ENCODE data around the gene RBFOX1. TPM values are rescaled to one million over a fixed set of nuclear protein-coding genes. Genes with fewer than 3 reads are reported as not detected.

RBFOX1 gene
- total and polyA plus RNA-seq, 10 of the 15 experiments (the other 5 are each of a cell fraction or from before 2014, with no cell fraction given), result 0.87 TPM; not detected in 9

GRCh38 chr16:7400117-7400890 is 67.7 kb downstream of the RBFOX1 start:
- Histone ChIP-seq H3K9ac (ENCODE audit: control insufficient read depth, insufficient read depth, low read length) (no peak overlapping the region), H3K27ac (ENCODE audit: control insufficient read depth, insufficient read depth) (no peak overlapping the region), H3K4me1 (ENCODE audit: control insufficient read depth, insufficient read depth, low read length) (no peaks in the 10 kb centered on the region), H3K4me2 (ENCODE audit: control insufficient read depth, insufficient read depth) (no peak overlapping the region), H2AFZ (ENCODE audit: control insufficient read depth, low read depth, low read length) (no peak overlapping the region), H3K79me2 (ENCODE audit: control insufficient read depth, insufficient read depth, low read length) (no peaks in the 10 kb centered on the region), H3K9me3 (replicated peaks; ENCODE audit: control insufficient read depth, insufficient read depth, low read length) (no peaks in the 10 kb centered on the region; the same call in 2 of the 3 replicates), H4K20me1 (ENCODE audit: control insufficient read depth, insufficient read depth) (no peaks in the 10 kb centered on the region), H3K27me3 (replicated peaks in 1 of 2; ENCODE audit: control insufficient read depth in 2 of 2, insufficient read depth in 2 of 2, low read length in 1 of 2) (no peaks in the 10 kb centered on the region), H3K36me3 (ENCODE audit: control insufficient read depth in 2 of 2, insufficient read depth in 2 of 2, low read length in 1 of 2) (no peaks in the 10 kb centered on the region), H3K4me3 (no peak overlapping the region)
- WGBS (ENCODE audit: insufficient coverage, insufficient replicate concordance, low lambda C conversion rate, missing lambda C conversion rate), result 35% methylated on average over 5 of the region's 5 CpGs
- no peak for TF ChIP-seq MEF2A (IDR thresholded peaks at IDR 0.05; ENCODE audit: insufficient read depth, low read depth, low read length)
- ChIA-PET CTCF (no interaction called here), POLR2A (no interaction called here), SMC1A (ENCODE audit: uncharacterized antibody, unreplicated experiment) (no interaction called here), RAD21 (ENCODE audit: unreplicated experiment) (no interaction called here)
- DNase-seq (ENCODE audit: low read depth, low spot score) (no peak), FAIRE-seq (no peak), ATAC-seq (no peak)
- BruUV-seq (replicated peaks), result no TSS peak
- intact Hi-C loops (cut with micrococcal nuclease; ENCODE audit: unreplicated experiment), result no loop called here
- in situ Hi-C loops (cut with MboI), result no loop called here

DNA sequence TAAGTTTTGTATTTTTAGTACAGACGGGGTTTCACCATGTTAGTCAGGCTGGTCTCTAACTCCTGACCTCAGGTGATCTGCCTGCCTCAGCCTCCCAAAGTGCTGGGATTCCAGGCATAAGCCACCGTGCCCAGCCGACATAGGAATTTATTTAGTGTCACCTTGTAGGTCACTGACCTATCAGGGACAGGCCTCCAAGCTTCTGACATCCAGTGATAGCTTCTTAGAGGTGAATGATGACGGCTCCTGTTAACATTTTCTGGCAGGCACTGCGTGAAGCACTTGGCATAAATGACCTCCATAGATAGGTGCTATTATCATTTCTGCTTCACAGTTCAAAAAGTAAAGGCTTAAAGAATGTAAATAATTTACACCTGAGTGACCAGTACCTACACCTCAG is 71.6 kb downstream of the RBFOX1 start:
- in situ Hi-C loops (cut with MboI), result no loop called here
- Histone ChIP-seq H3K9ac (ENCODE audit: control insufficient read depth, insufficient read depth, low read length) (no peak overlapping the region), H2AFZ (ENCODE audit: control insufficient read depth, low read depth, low read length) (no peak overlapping the region), H3K4me1 (ENCODE audit: control insufficient read depth, insufficient read depth, low read length) (no peaks in the 10 kb centered on the region), H3K9me3 (replicated peaks; ENCODE audit: control insufficient read depth, insufficient read depth, low read length) (no peaks in the 10 kb centered on the region; the same call in 2 of the 3 replicates), H3K4me3 (no peak overlapping the region), H3K4me2 (ENCODE audit: control insufficient read depth, insufficient read depth) (no peak overlapping the region), H4K20me1 (ENCODE audit: control insufficient read depth, insufficient read depth) (no peaks in the 10 kb centered on the region), H3K27me3 (replicated peaks in 1 of 2; ENCODE audit: control insufficient read depth in 2 of 2, insufficient read depth in 2 of 2, low read length in 1 of 2) (no peaks in the 10 kb centered on the region), H3K79me2 (ENCODE audit: control insufficient read depth, insufficient read depth, low read length) (no peaks in the 10 kb centered on the region), H3K36me3 (ENCODE audit: control insufficient read depth in 2 of 2, insufficient read depth in 2 of 2, low read length in 1 of 2) (no peaks in the 10 kb centered on the region), H3K27ac (ENCODE audit: control insufficient read depth, insufficient read depth) (no peak overlapping the region)
- ATAC-seq (no peak), DNase-seq (ENCODE audit: low read depth, low spot score) (no peak), FAIRE-seq (no peak)
- TF ChIP-seq DPF2 (IDR thresholded peaks at IDR 0.05), result no peak
- no peak for TF ChIP-seq RAD21 (IDR thresholded peaks at IDR 0.05; ENCODE audit: insufficient read depth, low read depth, low read length)
- POLR2A ChIA-PET, result no interaction called here
- BruUV-seq (replicated peaks), result no TSS peak
- intact Hi-C loops (cut with micrococcal nuclease; ENCODE audit: unreplicated experiment), result no loop called here
- 13% methylated on average over 5 of the region's 5 CpGs for WGBS (ENCODE audit: insufficient coverage, insufficient replicate concordance, low lambda C conversion rate, missing lambda C conversion rate)
- RAD21 ChIA-PET (ENCODE audit: unreplicated experiment), result no interaction called here
- CTCF ChIA-PET, result no interaction called here
- SMC1A ChIA-PET (ENCODE audit: uncharacterized antibody, unreplicated experiment), result no interaction called here

Measured in GM12878 (cell line).